ENCODE results near the gene BMP3. TPM values are rescaled to one million over a fixed set of nuclear protein-coding genes. Genes with fewer than 3 reads are reported as not detected.
A peak's percentile ranks its signal among the peaks of the same experiment; 100 is the strongest.

BMP3 gene
- total and polyA plus RNA-seq, 12 donors = 0.07 to 1.00 (median 0.35) TPM

- Histone ChIP-seq H3K27ac (no peak overlapping the region), H3K4me1 (replicated peaks in 1 of 2) (no peaks in the 10 kb centered on the region), H3K4me3 (no peak overlapping the region), H3K9me3 (replicated peaks in 1 of 3) (no peaks in the 10 kb centered on the region), H3K36me3 (replicated peaks in 1 of 2) (no peaks in the 10 kb centered on the region), H3K27me3 (no peaks in the 10 kb centered on the region)
- intact Hi-C loops (cut with DNase I) = no loop called here
- WGBS, 4 donors = 25 to 45% (median 35%) methylated on average over 3 of the region's 3 CpGs
- TF ChIP-seq POLR2A (IDR thresholded peaks at IDR 0.05) (no peak), CTCF (IDR thresholded peaks at IDR 0.05) (no peak)
- no peak for DNase-seq
Observed at GRCh38 chr4:81049907-81050306, 19.4 kb downstream of the BMP3 start.

- Histone ChIP-seq H3K27me3 (no peaks in the 10 kb centered on the region), H3K36me3 (replicated peaks in 1 of 2) (no peaks in the 10 kb centered on the region), H3K4me3 (no peak overlapping the region), H3K4me1 (replicated peaks in 1 of 2) (no peaks in the 10 kb centered on the region), H3K27ac (no peak overlapping the region), H3K9me3 (replicated peaks in 1 of 3) (no peaks in the 10 kb centered on the region)
- intact Hi-C loops (cut with DNase I) = no loop called here
- DNase-seq = peak in 6 of 7 donors; percentile 18 to 55 (median 24)
- whole genome bisulfite sequencing, 4 donors = 59 to 63% (median 63%) methylated on average over 7 of the region's 7 CpGs
- TF ChIP-seq CTCF (IDR thresholded peaks at IDR 0.05) (peak in 4 of 6 experiments; percentile 33 to 52 (median 37)), POLR2A (IDR thresholded peaks at IDR 0.05) (no peak)
Observed at GRCh38 chr4:81052119-81053068, 21.9 kb downstream of the BMP3 start.

GRCh38 chr4:81058621-81059020 lies 28.1 kb downstream of the BMP3 start:
- 29 to 61% (median 38%) methylated on average over 1 of the region's 1 CpG for WGBS, 4 donors
- Histone ChIP-seq H3K4me1 (replicated peaks in 1 of 2) (no peaks in the 10 kb centered on the region), H3K27ac (no peak overlapping the region), H3K27me3 (no peaks in the 10 kb centered on the region), H3K9me3 (replicated peaks in 1 of 3) (no peaks in the 10 kb centered on the region), H3K4me3 (no peak overlapping the region), H3K36me3 (replicated peaks in 1 of 2) (no peaks in the 10 kb centered on the region)
- TF ChIP-seq POLR2A (IDR thresholded peaks at IDR 0.05) (no peak), CTCF (IDR thresholded peaks at IDR 0.05) (no peak)
- DNase-seq = no peak
- intact Hi-C loops (cut with DNase I) = no loop called here

- TF ChIP-seq POLR2A (IDR thresholded peaks at IDR 0.05) (no peak), CTCF (IDR thresholded peaks at IDR 0.05) (no peak)
- no peaks in the 10 kb centered on the region for H3K27me3 ChIP-seq
- H3K4me3 ChIP-seq = no peak overlapping the region
- no peak for DNase-seq
- intact Hi-C loops (cut with DNase I) = no loop called here
- WGBS, 4 donors = 65 to 74% (median 66%) methylated on average over 6 of the region's 6 CpGs
- H3K27ac ChIP-seq = no peak overlapping the region
- no peaks in the 10 kb centered on the region for H3K36me3 ChIP-seq (replicated peaks in 1 of 2)
- H3K9me3 ChIP-seq (replicated peaks in 1 of 3) = no peaks in the 10 kb centered on the region
- H3K4me1 ChIP-seq (replicated peaks in 1 of 2) = no peaks in the 10 kb centered on the region
Observed at GRCh38 chr4:81060587-81061343, 30.3 kb downstream of the BMP3 start.

All from adrenal gland (tissue), 12 donors.